GM23248 (cell line): ENCODE measurements around the gene HDAC10. TPM values are rescaled to one million over a fixed set of nuclear protein-coding genes. Genes with fewer than 3 reads are reported as not detected.

Experiments used
- DNase-seq: peaks from one replicate; pipeline ENCODE4 v3.0.0-alpha.2; 2015
- H2AFZ ChIP-seq: fragments of 200-600 bp; sonication (generic); 2 replicates; pipeline ENCODE4 v1.6.1; 2016; ENCODE audit warnings: antibody characterized with exemption
- H3F3A ChIP-seq: fragments of 200-600 bp; sonication (generic); 2 replicates; pipeline ENCODE4 v1.6.1; 2016; ENCODE audit warnings: mild to moderate bottlenecking, antibody characterized with exemption, mixed run types; ENCODE audit not compliant: insufficient read depth
- H3K27ac ChIP-seq: fragments of 200-600 bp; sonication (generic); 2 replicates; pipeline ENCODE4 v1.5.1; 2016; ENCODE audit warnings: mild to moderate bottlenecking
- H3K27me3 ChIP-seq: fragments of 200-600 bp; sonication (generic); replicated peaks from 2 replicates; pipeline ENCODE4 v1.6.1; 2016; ENCODE audit warnings: mild to moderate bottlenecking; ENCODE audit not compliant: insufficient read depth
- H3K36me3 ChIP-seq: fragments of 200-600 bp; sonication (generic); 2 replicates; pipeline ENCODE4 v1.6.1; 2016; ENCODE audit warnings: low read depth, mild to moderate bottlenecking
- H3K4me1 ChIP-seq: fragments of 200-600 bp; sonication (generic); 2 replicates; pipeline ENCODE4 v1.6.1; 2016; ENCODE audit warnings: mild to moderate bottlenecking; ENCODE audit not compliant: insufficient read depth
- H3K4me2 ChIP-seq: fragments of 200-600 bp; sonication (generic); one replicate; pipeline ENCODE4 v1.6.1; 2016; ENCODE audit warnings: mild to moderate bottlenecking; ENCODE audit not compliant: unreplicated experiment
- H3K4me3 ChIP-seq: fragments of 200-600 bp; sonication (generic); 2 replicates; pipeline ENCODE4 v1.5.1; 2016; ENCODE audit warnings: mild to moderate bottlenecking
- H3K79me2 ChIP-seq: fragments of 200-600 bp; sonication (generic); 2 replicates; pipeline ENCODE4 v1.6.1; 2016; ENCODE audit warnings: mild to moderate bottlenecking; ENCODE audit not compliant: insufficient read depth
- H3K9ac ChIP-seq: fragments of 200-600 bp; sonication (generic); 2 replicates; pipeline ENCODE4 v1.6.1; 2016; ENCODE audit warnings: mild to moderate bottlenecking
- H3K9me2 ChIP-seq: fragments of 200-600 bp; sonication (generic); 2 replicates; pipeline ENCODE4 v1.6.1; 2016; ENCODE audit warnings: mixed run types, mild to moderate bottlenecking, moderate library complexity; ENCODE audit not compliant: insufficient read depth
- H3K9me3 ChIP-seq: fragments of 200-600 bp; sonication (generic); one replicate; pipeline ENCODE4 v1.6.1; 2017; ENCODE audit warnings: low read depth
- H4K20me1 ChIP-seq: fragments of 200-600 bp; sonication (generic); 2 replicates; pipeline ENCODE4 v1.6.0; 2016; ENCODE audit not compliant: insufficient read depth
- EZH2 ChIP-seq: fragments of 200-600 bp; sonication (generic); IDR thresholded peaks from 2 replicates; pipeline ENCODE4 v1.6.1; 2018; ENCODE audit warnings: antibody characterized with exemption, mild to moderate bottlenecking; ENCODE audit not compliant: insufficient read depth, poor library complexity, severe bottlenecking
- EZH2phosphoT487 ChIP-seq: fragments of 200-600 bp; sonication (generic); IDR thresholded peaks from 2 replicates; pipeline ENCODE4 v1.6.1; 2018; ENCODE audit warnings: antibody characterized with exemption, moderate library complexity, mild to moderate bottlenecking, low read depth; ENCODE audit not compliant: insufficient read depth
- WGBS, 2 experiments: methylation state at CpG; one replicate each; pipeline ENCODE4 v1.1.6; 2015 to 2017; ENCODE audit warnings: low lambda C conversion rate in 2 of 2, low coverage in 1 of 2; ENCODE audit errors: missing lambda C conversion rate in 2 of 2; 5-methylcytosine and 5-hydroxymethylcytosine counted together
- in situ Hi-C: fragments of 300-500 bp; cut with MboI; formaldehyde crosslinking; loops from 2 replicates; pipeline ENCODE4 v1.15.0; 2020
- polyA plus RNA-seq: library from polyadenylated mRNA; unstranded; fragments of >200 nt; fragmentation: Nextera tagmentation; extraction: Ambion mirVana; gene quantifications from 2 replicates; pipeline ENCODE4 v1.2.1, GENCODE V29; 2016
- total RNA-seq: library from RNA; depleted of rRNA; stranded (reverse); fragments of >200 nt; shearing (Covaris generic); gene quantifications from 2 replicates; pipeline ENCODE4 v1.2.3, GENCODE V29; 2014

HDAC10 gene
- total and polyA plus RNA-seq, 2 experiments from 2014 or later, result 6.6 to 16.8 TPM

- peaks cover 4% of the 10 kb centered on the region; the same call in 1 of the 2 replicates for H3K79me2 ChIP-seq
- H3K9me3 ChIP-seq, result no peaks in the 10 kb centered on the region
- WGBS, 2 experiments, result 94 to 95% methylated on average over 15 to 17 of the region's 18 CpGs
- H3K9me2 ChIP-seq, result no peaks in the 10 kb centered on the region
- no peak overlapping the region for H3K4me3 ChIP-seq
- no peaks in the 10 kb centered on the region for H3F3A ChIP-seq
- H3K4me2 ChIP-seq, result no peak overlapping the region
- no peaks in the 10 kb centered on the region; the same call in 1 of the 2 replicates for H3K36me3 ChIP-seq
- H3K4me1 ChIP-seq, result no peaks in the 10 kb centered on the region
- no peak overlapping the region for H2AFZ ChIP-seq
- H3K27me3 ChIP-seq, result no peaks in the 10 kb centered on the region
- no peak for DNase-seq
- TF ChIP-seq EZH2phosphoT487, result no peak
- no peak for TF ChIP-seq EZH2
- H4K20me1 ChIP-seq, result no peaks in the 10 kb centered on the region
- in situ Hi-C loops, result no loop called here
- H3K9ac ChIP-seq, result no peak overlapping the region
- no peak overlapping the region for H3K27ac ChIP-seq
Observed at GRCh38 chr22:50226875-50227165, 24.2 kb downstream of the HDAC10 start.

- Histone ChIP-seq H3K27me3 (no peaks in the 10 kb centered on the region), H3K4me1 (no peaks in the 10 kb centered on the region), H3K9ac (no peak overlapping the region), H3K4me3 (no peak overlapping the region), H3K79me2 (peaks cover 4% of the 10 kb centered on the region; the same call in 1 of the 2 replicates), H3K27ac (no peak overlapping the region), H3K9me2 (no peaks in the 10 kb centered on the region), H4K20me1 (no peaks in the 10 kb centered on the region), H2AFZ (no peak overlapping the region), H3K9me3 (no peaks in the 10 kb centered on the region), H3K4me2 (no peak overlapping the region), H3F3A (no peaks in the 10 kb centered on the region), H3K36me3 (no peaks in the 10 kb centered on the region; the same call in 1 of the 2 replicates)
- in situ Hi-C loops, result no loop called here
- 91 to 92% methylated on average over 26 to 27 of the region's 31 CpGs for WGBS, 2 experiments
- no peak for TF ChIP-seq EZH2phosphoT487
- TF ChIP-seq EZH2, result no peak
- DNase-seq, result no peak
Observed at GRCh38 chr22:50226063-50226874, 24.8 kb downstream of the HDAC10 start.

- H3K36me3 ChIP-seq, result no peaks in the 10 kb centered on the region; the same call in 1 of the 2 replicates
- TF ChIP-seq EZH2phosphoT487 (no peak), EZH2 (no peak)
- in situ Hi-C loops, result no loop called here
Observed at GRCh38 chr22:50225200-50225969, 25.7 kb downstream of the HDAC10 start.

GRCh38 chr22:50224071-50224470 lies 27.0 kb downstream of the HDAC10 start:
- no peak overlapping the region for H3K27ac ChIP-seq
- DNase-seq, result no peak
- no peaks in the 10 kb centered on the region; the same call in 1 of the 2 replicates for H3K36me3 ChIP-seq
- H3K4me1 ChIP-seq, result no peaks in the 10 kb centered on the region
- 87 to 92% methylated on average over 16 of the region's 16 CpGs for WGBS, 2 experiments
- H3K27me3 ChIP-seq, result no peaks in the 10 kb centered on the region
- TF ChIP-seq EZH2phosphoT487 (no peak), EZH2 (no peak)
- no peaks in the 10 kb centered on the region for H4K20me1 ChIP-seq
- H3F3A ChIP-seq, result no peaks in the 10 kb centered on the region
- H2AFZ ChIP-seq, result no peak overlapping the region
- no peaks in the 10 kb centered on the region for H3K9me2 ChIP-seq
- in situ Hi-C loops, result no loop called here
- no peak overlapping the region for H3K4me3 ChIP-seq
- no peaks in the 10 kb centered on the region for H3K79me2 ChIP-seq
- no peak overlapping the region for H3K4me2 ChIP-seq
- no peak overlapping the region for H3K9ac ChIP-seq
- H3K9me3 ChIP-seq, result no peaks in the 10 kb centered on the region

More at GRCh38 chr22:50225200-50225969, 25.7 kb downstream of the HDAC10 start:
- Histone ChIP-seq H3F3A (no peaks in the 10 kb centered on the region), H3K9me3 (no peaks in the 10 kb centered on the region), H3K27me3 (no peaks in the 10 kb centered on the region), H2AFZ (no peak overlapping the region), H3K27ac (no peak overlapping the region), H3K9ac (no peak overlapping the region), H3K79me2 (peaks cover 4% of the 10 kb centered on the region; the same call in 1 of the 2 replicates), H4K20me1 (no peaks in the 10 kb centered on the region), H3K4me2 (no peak overlapping the region), H3K9me2 (no peaks in the 10 kb centered on the region), H3K4me3 (no peak overlapping the region), H3K4me1 (no peaks in the 10 kb centered on the region)
- no peak for DNase-seq
- WGBS, 2 experiments, result 87 to 90% methylated on average over 24 of the region's 24 CpGs
